ENCODE results near the gene CARD10.

CARD10 gene

DNA sequence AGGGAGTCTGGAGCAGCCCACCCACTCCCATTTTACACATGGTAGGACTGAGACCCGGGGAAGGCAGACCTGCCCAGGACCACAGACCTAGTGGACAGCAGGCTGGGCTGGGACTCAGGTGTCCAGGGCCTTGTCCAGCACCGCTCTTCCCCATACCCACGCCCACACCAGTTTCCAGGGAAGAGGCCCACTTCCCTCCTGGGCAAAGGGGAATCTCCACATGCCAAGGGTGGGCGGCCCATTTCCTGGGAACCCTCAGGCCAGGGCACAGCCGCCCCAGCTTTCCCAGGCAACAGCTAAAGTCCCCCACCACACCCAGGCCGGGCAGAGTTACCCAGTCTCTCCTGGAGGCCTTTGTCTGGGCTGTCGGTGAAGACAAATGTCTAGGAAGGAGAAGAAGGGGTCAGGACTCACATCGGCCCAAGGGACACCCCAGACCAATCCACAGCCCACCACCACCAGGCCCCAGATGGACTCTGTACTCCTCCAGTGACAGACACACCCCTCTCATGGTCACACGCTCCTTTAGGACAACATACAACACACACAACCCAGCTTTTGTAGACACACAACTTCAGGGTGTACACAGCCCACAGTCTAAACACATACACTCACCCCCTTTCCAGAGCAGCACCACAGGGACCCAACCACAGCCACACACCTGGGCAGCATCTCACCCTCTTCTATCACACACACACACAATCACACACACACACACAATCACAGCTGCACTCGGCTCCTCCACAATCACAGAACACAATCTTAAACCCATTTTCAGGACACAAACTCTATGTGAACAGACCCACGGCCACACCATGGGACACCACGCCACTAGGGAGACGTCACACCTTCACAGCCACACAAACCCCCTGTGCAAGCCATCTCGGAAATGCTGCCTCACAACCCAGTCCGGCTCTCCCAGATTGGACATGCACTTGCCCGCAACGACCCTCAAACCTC, 38.5 kb downstream of the CARD10 start:
- DNase-seq (ENCODE audit: low read depth), result no peak
- no peak overlapping the region for H3K4me3 ChIP-seq (ENCODE audit: control insufficient read depth, low read depth, low read length)
- TF ChIP-seq, protein P1, sequence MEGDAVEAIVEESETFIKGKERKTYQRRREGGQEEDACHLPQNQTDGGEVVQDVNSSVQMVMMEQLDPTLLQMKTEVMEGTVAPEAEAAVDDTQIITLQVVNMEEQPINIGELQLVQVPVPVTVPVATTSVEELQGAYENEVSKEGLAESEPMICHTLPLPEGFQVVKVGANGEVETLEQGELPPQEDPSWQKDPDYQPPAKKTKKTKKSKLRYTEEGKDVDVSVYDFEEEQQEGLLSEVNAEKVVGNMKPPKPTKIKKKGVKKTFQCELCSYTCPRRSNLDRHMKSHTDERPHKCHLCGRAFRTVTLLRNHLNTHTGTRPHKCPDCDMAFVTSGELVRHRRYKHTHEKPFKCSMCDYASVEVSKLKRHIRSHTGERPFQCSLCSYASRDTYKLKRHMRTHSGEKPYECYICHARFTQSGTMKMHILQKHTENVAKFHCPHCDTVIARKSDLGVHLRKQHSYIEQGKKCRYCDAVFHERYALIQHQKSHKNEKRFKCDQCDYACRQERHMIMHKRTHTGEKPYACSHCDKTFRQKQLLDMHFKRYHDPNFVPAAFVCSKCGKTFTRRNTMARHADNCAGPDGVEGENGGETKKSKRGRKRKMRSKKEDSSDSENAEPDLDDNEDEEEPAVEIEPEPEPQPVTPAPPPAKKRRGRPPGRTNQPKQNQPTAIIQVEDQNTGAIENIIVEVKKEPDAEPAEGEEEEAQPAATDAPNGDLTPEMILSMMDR (conservative IDR thresholded peaks at IDR 0.05; ENCODE audit: control insufficient read depth, insufficient read depth, low read depth, low read length), result no peak

- DNase-seq (ENCODE audit: low read depth), result no peak
- TF ChIP-seq, protein P1 (conservative IDR thresholded peaks at IDR 0.05; ENCODE audit: control insufficient read depth, insufficient read depth, low read depth, low read length), result no peak
- no peak overlapping the region for H3K4me3 ChIP-seq (ENCODE audit: control insufficient read depth, low read depth, low read length)
Observed at GRCh38 chr22:37479196-37479595, 40.0 kb downstream of the CARD10 start.

DNA sequence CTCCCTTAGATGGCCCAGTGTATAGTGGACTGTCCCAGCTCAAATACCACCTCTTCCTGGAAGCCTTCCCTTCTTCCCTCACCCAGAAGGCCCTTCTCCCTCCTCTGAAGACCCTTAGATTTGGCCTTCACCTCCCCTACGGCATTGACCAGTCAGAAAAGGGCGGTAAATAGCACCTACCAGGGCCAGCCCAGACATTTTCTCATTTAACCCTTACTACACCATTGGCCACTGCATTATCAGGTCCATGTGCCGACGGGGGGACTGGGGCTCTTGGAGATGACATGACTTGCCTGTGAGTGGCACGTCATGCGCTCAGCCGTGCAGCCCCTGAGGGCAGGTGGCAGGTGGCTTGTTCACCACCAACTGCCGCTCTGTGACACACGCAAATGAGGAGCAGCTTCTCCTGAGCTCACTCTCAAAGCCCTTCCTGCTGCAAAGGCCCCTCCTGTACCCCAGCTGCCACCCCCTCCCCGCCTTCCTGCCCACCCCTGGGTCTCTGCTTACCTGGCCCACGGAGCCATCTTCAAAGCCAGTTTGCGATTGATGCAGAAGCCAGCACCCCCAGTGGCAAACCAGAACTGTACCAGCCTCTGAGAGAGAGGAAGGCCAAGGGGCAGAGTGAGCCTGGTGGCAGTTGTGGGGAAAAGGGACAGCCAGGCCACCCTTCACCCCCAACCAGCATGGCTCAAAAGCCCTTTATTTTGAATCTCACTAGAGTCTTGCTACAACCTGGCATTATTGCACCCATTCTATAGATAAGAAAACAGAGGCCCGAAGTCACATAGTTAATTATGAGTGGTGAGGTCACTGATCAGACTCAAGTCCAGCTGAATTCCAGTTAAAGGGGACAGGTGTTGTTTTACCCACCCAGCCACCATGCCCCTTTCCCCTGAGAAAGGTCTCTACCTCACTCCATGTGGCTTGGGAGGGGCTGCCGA, 42.6 kb downstream of the CARD10 start:
- no peak for DNase-seq (ENCODE audit: low read depth)
- H3K4me3 ChIP-seq (ENCODE audit: control insufficient read depth, low read depth, low read length), result no peak overlapping the region
- TF ChIP-seq, protein P1 (conservative IDR thresholded peaks at IDR 0.05; ENCODE audit: control insufficient read depth, insufficient read depth, low read depth, low read length), result no peak

GRCh38 chr22:37474447-37475090, 44.6 kb downstream of the CARD10 start:
- no peak overlapping the region for H3K4me3 ChIP-seq (ENCODE audit: control insufficient read depth, low read depth, low read length)
- no peak for DNase-seq (ENCODE audit: low read depth)
- TF ChIP-seq, protein P1 (conservative IDR thresholded peaks at IDR 0.05; ENCODE audit: control insufficient read depth, insufficient read depth, low read depth, low read length), result no peak

GRCh38 chr22:37473437-37473946, 45.7 kb downstream of the CARD10 start:
- no peak for DNase-seq (ENCODE audit: low read depth)
- TF ChIP-seq, protein P1 (conservative IDR thresholded peaks at IDR 0.05; ENCODE audit: control insufficient read depth, insufficient read depth, low read depth, low read length), result no peak

More at GRCh38 chr22:37473437-37473946, 45.7 kb downstream of the CARD10 start:
- H3K4me3 ChIP-seq (ENCODE audit: control insufficient read depth, low read depth, low read length), result no peak overlapping the region
